Activated T-cell treated with anti-CD3 and anti-CD28 coated beads for 24 hours (primary cell): ENCODE results near the gene NEK2.
"Not testable (repeated sequence)": the region's sequence is repeated elsewhere in the genome, so short reads cannot be mapped to it uniquely, and the experiment has no call there.

Source experiments
- DNase-seq: peaks from one replicate; pipeline ENCODE4 v3.0.0-alpha.2; 2020; ENCODE audit warnings: low read depth

NEK2 gene

GRCh38 chr1:211632808-211633523 is 42.5 kb downstream of the NEK2 start:
- DNase-seq: no peak

GRCh38 chr1:211632117-211632807 is 43.2 kb downstream of the NEK2 start:
- DNase-seq: no peak

- no peak for DNase-seq
Measured at GRCh38 chr1:211631168-211631567, 44.3 kb downstream of the NEK2 start.

DNA sequence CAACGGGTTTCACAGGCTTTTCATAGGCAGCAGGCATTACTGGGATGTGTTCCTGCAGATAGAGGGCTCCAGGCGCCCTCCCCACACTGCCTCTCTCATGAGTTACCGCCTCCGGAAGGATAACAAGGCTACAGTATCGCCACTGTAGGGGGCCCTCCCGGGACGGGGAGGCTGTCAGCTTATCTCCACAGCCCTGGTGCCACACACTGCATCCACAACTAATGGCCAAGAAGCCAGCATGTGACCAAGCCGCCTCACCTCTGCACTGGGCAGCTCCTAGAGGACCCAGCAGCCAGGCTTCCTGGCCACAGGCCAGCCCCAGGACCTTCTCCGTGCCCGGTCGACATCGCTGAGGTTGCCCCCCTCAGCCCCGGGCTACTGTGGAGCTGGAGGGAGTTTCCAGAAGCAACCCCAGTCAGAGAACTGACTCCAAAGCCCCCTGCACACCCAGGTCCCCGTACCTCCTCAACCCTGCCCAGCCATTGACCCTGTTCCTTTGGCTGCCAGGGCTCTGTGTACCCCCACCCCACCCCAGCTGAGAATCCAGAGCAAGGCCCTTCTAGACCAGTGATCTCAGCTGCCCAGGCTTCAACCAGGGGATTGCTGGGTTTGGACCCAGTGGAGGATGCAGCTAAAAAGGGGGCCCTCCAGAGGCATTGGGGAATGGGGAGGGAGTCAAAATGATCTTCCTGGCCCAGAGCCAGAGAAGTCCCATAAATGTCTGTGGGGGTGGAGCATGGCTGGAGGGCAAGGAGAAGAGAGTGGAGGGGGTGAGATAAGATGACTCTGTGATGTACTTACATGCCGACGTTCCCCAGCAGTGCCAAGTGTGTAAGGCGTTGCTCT is 45.0 kb downstream of the NEK2 start:
- DNase-seq: no peak

- DNase-seq: no peak
Measured at GRCh38 chr1:211628417-211628816, 47.0 kb downstream of the NEK2 start.

- no peak for DNase-seq
Measured at GRCh38 chr1:211627259-211627658, 48.2 kb downstream of the NEK2 start.

DNA sequence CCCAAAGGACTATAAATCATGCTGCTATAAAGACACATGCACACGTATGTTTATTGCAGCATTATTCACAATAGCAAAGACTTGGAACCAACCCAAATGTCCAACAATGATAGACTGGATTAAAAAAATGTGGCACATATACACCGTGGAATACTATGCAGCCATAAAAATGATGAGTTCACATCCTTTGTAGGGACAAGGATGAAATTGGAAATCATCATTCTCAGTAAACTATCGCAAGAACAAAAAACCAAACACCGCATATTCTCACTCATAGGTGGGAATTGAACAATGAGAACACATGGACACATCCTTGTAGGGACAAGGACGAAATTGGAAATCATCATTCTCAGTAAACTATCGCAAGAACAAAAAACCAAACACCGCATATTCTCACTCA is 49.6 kb downstream of the NEK2 start:
- not testable (repeated sequence) for DNase-seq

GRCh38 chr1:211625040-211625439 is 50.4 kb downstream of the NEK2 start:
- DNase-seq: no peak

DNA sequence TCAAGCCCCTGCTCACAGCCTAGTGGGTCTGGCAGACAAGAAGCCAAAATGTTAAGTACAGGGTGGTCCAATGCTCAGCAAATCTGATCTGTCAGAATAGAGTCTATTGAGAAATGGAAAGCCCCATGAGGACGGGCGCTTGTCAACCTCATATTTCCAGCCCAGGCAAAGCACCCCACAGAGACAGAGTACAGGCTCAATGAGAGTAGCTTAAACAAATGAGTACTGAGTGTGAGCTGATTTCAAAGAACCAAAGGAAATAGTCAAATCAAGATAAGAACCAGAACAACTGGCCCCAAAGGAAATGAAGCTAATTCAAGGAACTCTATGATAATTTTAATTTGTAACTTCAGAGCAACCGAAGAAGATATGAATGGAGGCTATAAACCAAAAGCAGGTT is 51.9 kb downstream of the NEK2 start:
- no peak for DNase-seq

DNA sequence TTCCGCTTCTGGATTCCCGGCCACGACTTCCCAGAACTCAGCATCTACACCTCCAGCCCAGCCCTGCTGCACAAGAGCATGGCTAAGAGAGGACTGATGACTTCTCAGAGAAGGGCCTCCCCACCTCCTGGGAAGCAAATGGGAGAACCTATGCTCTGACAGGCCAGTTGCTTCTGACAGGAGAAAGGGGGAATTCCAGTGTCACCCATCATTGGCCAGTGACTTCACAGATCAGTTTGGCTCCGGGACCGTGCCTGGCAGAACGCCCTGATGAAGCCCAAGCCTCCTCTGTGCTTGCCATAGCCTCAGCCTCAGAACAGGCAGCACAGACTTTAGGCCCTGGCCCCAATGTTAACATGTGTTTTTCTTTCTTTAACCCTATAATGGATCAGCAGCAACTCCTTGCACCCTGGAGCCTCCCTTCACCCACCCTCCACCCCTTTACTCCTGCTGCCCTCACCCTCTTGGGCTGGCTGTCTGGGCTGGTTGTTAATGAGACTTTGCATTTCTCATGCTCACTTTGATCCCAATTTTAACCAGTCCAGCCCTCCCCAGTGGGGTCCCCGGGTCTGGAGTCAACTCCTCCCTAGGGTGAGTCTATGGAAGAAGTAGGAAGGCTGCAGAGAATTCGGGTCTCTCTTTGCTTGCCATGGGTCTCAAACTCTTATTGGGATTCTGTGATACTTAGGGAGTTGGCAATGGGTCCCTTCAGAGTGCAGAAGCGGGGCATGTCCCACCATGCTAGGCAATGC is 53.8 kb downstream of the NEK2 start:
- no peak for DNase-seq

- DNase-seq: no peak
Measured at GRCh38 chr1:211620097-211620496, 55.3 kb downstream of the NEK2 start.

DNA sequence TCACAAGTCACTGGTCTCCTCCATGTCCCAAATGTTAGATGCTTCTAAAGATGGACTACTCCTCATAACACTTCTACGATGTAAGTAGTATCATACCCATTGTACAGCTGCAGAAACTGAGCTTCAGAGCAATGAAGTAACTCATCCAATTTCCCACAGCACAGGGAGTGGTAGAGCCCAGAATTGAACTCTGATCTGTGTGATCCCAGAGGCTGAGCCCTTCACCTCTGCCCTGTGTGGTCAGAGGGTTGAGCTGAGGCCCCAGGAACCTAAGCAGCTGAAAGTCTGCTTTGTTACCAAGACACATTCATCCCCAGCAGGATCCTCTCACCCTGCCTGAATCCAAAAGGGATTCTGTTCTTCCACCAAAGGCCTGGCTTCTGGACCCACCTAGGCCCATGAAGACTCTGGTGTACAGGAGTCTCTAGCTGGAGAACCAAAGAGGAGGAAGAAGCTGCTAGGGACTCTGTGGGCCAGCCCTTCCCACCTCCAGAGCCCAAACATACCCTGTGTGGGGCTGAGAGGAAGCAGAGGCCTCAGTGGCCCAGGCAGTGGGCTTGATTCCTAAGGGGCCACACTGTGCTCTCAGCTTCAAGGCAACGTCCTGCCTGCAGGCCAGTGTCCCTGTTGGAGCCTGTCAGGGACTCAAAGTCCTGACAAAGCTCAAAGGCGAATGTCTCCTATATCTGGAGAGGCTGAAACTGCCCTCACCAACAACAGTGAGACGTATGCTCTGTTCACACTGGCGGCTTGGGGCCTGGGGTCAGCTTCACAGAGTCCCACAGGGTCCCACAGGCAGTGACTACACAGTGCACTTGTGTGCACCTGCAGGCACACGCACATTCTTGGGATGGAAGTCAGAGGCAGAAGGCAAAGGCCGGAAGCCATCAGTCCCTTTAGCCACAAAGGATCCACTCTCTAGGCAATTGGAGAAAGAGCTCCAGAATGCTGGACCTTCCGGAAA is 56.1 kb downstream of the NEK2 start:
- DNase-seq: no peak

GRCh38 chr1:211616965-211617297 is 58.5 kb downstream of the NEK2 start:
- no peak for DNase-seq

DNA sequence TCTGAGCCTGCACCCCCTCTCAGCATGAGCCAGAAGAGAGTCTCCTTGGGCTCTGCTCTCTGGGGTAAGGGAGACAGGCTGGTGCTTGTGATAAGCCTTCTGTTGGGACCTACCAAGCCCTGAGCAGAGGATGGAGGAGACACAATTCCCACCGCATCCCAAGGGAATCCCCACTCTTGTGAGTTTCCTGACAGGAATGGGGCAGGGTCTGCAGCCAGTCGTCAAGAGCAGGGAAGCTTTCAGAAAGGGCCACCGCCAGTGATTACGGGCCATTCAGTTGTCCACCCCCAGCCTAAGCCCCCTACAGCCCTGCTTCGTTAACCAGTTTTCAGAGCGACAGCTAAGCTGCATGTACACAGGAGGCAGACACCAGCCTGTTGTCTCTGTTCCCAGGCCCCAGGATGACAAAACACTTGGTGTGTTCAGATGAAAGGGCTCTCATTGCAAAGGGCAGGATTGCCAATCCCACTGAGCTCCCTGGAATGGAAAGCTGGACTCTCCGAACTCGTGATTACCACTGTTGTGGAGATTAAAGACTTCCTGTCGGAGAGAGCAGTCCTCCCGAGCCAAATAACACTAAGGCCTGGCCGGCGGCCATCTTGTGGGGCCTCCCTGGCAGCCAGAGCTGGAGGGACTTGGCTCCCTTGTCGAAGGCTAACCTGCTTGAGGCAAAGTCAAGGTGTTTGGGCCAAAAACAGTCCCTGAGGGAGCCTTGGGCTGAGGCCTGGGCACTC is 59.0 kb downstream of the NEK2 start:
- DNase-seq: no peak

- DNase-seq: no peak
Measured at GRCh38 chr1:211614615-211615014, 60.8 kb downstream of the NEK2 start.

GRCh38 chr1:211613951-211614350 is 61.5 kb downstream of the NEK2 start:
- DNase-seq: no peak

- DNase-seq: no peak
Measured at GRCh38 chr1:211613108-211613947, 62.1 kb downstream of the NEK2 start.

DNA sequence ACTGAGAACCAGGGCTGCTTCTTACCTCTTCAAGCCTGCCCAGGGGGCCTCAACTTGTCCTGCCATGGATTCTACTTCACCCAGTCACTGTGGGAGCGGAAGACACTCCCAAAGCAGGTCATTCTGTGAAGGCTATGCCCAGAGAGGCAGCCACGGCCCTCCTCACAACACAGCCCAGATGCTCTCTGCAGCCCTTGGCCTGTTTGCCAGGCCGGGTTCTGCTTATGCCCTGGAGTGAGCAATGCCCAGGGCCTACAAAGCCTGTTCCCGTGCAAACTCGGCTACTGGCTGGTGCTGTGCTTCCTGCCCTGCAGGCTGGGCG is 62.7 kb downstream of the NEK2 start:
- no peak for DNase-seq
